H9 (cell line): ENCODE measurements around the gene TDRD9. TPM values are rescaled to one million over a fixed set of nuclear protein-coding genes. Genes with fewer than 3 reads are reported as not detected.

Experiments used
- DNase-seq: peaks from one replicate; pipeline ENCODE4 v3.0.0-alpha.2; 2017
- H2AFZ ChIP-seq: one replicate; pipeline ENCODE4 v1.6.1; 2013; ENCODE audit warnings: mild to moderate bottlenecking, low read length, control low read depth, moderate library complexity
- H2AK5ac ChIP-seq: 2 replicates; pipeline ENCODE4 v1.6.1; 2013; ENCODE audit warnings: low read length, control low read depth, mixed read lengths; ENCODE audit not compliant: insufficient read length
- H2BK120ac ChIP-seq: one replicate; pipeline ENCODE4 v1.6.1; 2013; ENCODE audit warnings: low read depth, mild to moderate bottlenecking, low read length, control low read depth, inconsistent platforms; ENCODE audit not compliant: poor library complexity, severe bottlenecking
- H2BK12ac ChIP-seq: 2 replicates; pipeline ENCODE4 v1.6.1; 2013; ENCODE audit warnings: low read length, control low read depth, mixed read lengths, low read depth; ENCODE audit not compliant: insufficient read length
- H2BK15ac ChIP-seq: 2 replicates; pipeline ENCODE4 v1.6.1; 2013; ENCODE audit warnings: low read depth, low read length, control low read depth
- H2BK20ac ChIP-seq: one replicate; pipeline ENCODE4 v1.6.1; 2013; ENCODE audit warnings: low read depth, mild to moderate bottlenecking, low read length, control low read depth, inconsistent platforms; ENCODE audit not compliant: poor library complexity, severe bottlenecking
- H2BK5ac ChIP-seq: 2 replicates; pipeline ENCODE4 v1.6.1; 2013; ENCODE audit warnings: low read length, control low read depth, mixed read lengths; ENCODE audit not compliant: insufficient read length
- H3K14ac ChIP-seq: 2 replicates; pipeline ENCODE4 v1.6.1; 2013; ENCODE audit warnings: low read length, control low read depth; ENCODE audit not compliant: insufficient read depth
- H3K18ac ChIP-seq: 2 replicates; pipeline ENCODE4 v1.6.1; 2013; ENCODE audit warnings: low read depth, mild to moderate bottlenecking, mixed read lengths, low read length, control low read depth; ENCODE audit not compliant: insufficient read length
- H3K23ac ChIP-seq: 2 replicates; pipeline ENCODE4 v1.6.1; 2013; ENCODE audit warnings: low read length, control low read depth, mixed read lengths, low read depth; ENCODE audit not compliant: insufficient read length
- H3K23me2 ChIP-seq: 2 replicates; pipeline ENCODE4 v1.6.1; 2013; ENCODE audit warnings: low read depth, mild to moderate bottlenecking, mixed read lengths, low read length, control low read depth; ENCODE audit not compliant: insufficient read length, poor library complexity, severe bottlenecking
- H3K27ac ChIP-seq: 2 replicates; pipeline ENCODE4 v1.5.1; 2013; ENCODE audit warnings: low read length, control low read depth, mixed read lengths, low read depth; ENCODE audit not compliant: insufficient read length
- H3K27me3 ChIP-seq: 2 replicates; pipeline ENCODE4 v1.6.1; 2013; ENCODE audit warnings: low read length, control low read depth, inconsistent platforms; ENCODE audit not compliant: insufficient read depth
- H3K4ac ChIP-seq: 2 replicates; pipeline ENCODE4 v1.6.1; 2013; ENCODE audit warnings: low read depth, mild to moderate bottlenecking, control low read depth, inconsistent platforms, low read length, moderate library complexity
- H3K4me1 ChIP-seq: 2 replicates; pipeline ENCODE4 v1.6.1; 2013; ENCODE audit warnings: low read length, control low read depth, inconsistent platforms; ENCODE audit not compliant: insufficient read depth
- H3K4me2 ChIP-seq: 2 replicates; pipeline ENCODE4 v1.6.1; 2013; ENCODE audit warnings: low read length, control low read depth, mixed read lengths; ENCODE audit not compliant: insufficient read length, insufficient read depth
- H3K56ac ChIP-seq: 2 replicates; pipeline ENCODE4 v1.6.1; 2013; ENCODE audit warnings: low read depth, mild to moderate bottlenecking, mixed read lengths, low read length, control low read depth; ENCODE audit not compliant: insufficient read length
- H3K79me1 ChIP-seq: 2 replicates; pipeline ENCODE4 v1.6.1; 2013; ENCODE audit warnings: low read depth, mild to moderate bottlenecking, moderate library complexity, low read length, control low read depth, inconsistent platforms; ENCODE audit not compliant: insufficient read depth, poor library complexity, severe bottlenecking
- H3K79me2 ChIP-seq: 2 replicates; pipeline ENCODE4 v1.6.1; 2013; ENCODE audit warnings: low read length, control low read depth, inconsistent platforms; ENCODE audit not compliant: insufficient read depth
- H3K9ac ChIP-seq: 2 replicates; pipeline ENCODE4 v1.6.1; 2013; ENCODE audit warnings: low read length, control low read depth, mixed read lengths; ENCODE audit not compliant: insufficient read length; ENCODE audit errors: extremely low read depth
- H3K9me3 ChIP-seq: one replicate; pipeline ENCODE4 v1.6.1; 2013; ENCODE audit warnings: low read depth, low read length, inconsistent platforms; ENCODE audit not compliant: control insufficient read depth
- H3T11ph ChIP-seq: one replicate; pipeline ENCODE4 v1.6.1; 2013; ENCODE audit warnings: mild to moderate bottlenecking, low read length, control low read depth, inconsistent platforms
- H4K20me1 ChIP-seq: one replicate; pipeline ENCODE4 v1.6.1; 2013; ENCODE audit not compliant: control insufficient read depth, insufficient read length, insufficient read depth
- H4K5ac ChIP-seq: 2 replicates; pipeline ENCODE4 v1.6.1; 2013; ENCODE audit warnings: low read depth, mild to moderate bottlenecking, mixed read lengths, low read length, control low read depth; ENCODE audit not compliant: insufficient read length
- H4K8ac ChIP-seq: replicated peaks from 2 replicates; pipeline ENCODE4 v1.6.1; 2013; ENCODE audit warnings: low read length, control low read depth, mixed read lengths, low read depth; ENCODE audit not compliant: insufficient read length
- H4K91ac ChIP-seq: 2 replicates; pipeline ENCODE4 v1.6.1; 2013; ENCODE audit warnings: low read depth, mild to moderate bottlenecking, moderate library complexity, mixed read lengths, low read length, control low read depth; ENCODE audit not compliant: insufficient read length
- H3K27ac Mint-ChIP-seq, 3 experiments: 2 replicates in 2 of 3; 3 replicates in 1 of 3; pipeline ENCODE4 v1.8.0; 2020 to 2021; ENCODE audit warnings: mixed read lengths in 3 of 3, mild to moderate bottlenecking in 1 of 3, moderate library complexity in 1 of 3
- H3K27me3 Mint-ChIP-seq: 2 replicates; pipeline ENCODE4 v1.8.0; 2021; ENCODE audit warnings: low read depth, mild to moderate bottlenecking, moderate library complexity, mixed read lengths
- H3K36me3 Mint-ChIP-seq, 3 experiments: 2 replicates in 2 of 3; 3 replicates in 1 of 3; pipeline ENCODE4 v1.8.0; 2020 to 2021; ENCODE audit warnings: low read depth in 3 of 3, mixed read lengths in 3 of 3; ENCODE audit not compliant: insufficient read depth in 1 of 3
- H3K4me1 Mint-ChIP-seq, 2 experiments: 2 replicates each; pipeline ENCODE4 v1.8.0; 2020; ENCODE audit warnings: mixed read lengths in 2 of 2
- H3K4me3 Mint-ChIP-seq, 2 experiments: 2 replicates in 1 of 2; 3 replicates in 1 of 2; pipeline ENCODE4 v1.8.0; 2020 to 2021; ENCODE audit warnings: mild to moderate bottlenecking in 2 of 2, mixed read lengths in 2 of 2, moderate library complexity in 1 of 2
- H3K9me3 Mint-ChIP-seq, 2 experiments: 2 replicates in 1 of 2; 3 replicates in 1 of 2; pipeline ENCODE4 v1.8.0; 2020; ENCODE audit warnings: mild to moderate bottlenecking in 2 of 2, mixed read lengths in 2 of 2, moderate library complexity in 1 of 2
- total RNA-seq: library from RNA; stranded (reverse); gene quantifications from 2 replicates; pipeline ENCODE4 v1.2.1, GENCODE V29; 2021
- TF ChIP-seq, protein P1 (sequence below): fragments of 200-600 bp; sonication (generic); conservative IDR thresholded peaks from 3 replicates; pipeline ENCODE4 v1.8.0; 2021; ENCODE audit warnings: antibody characterized with exemption, mild to moderate bottlenecking

TDRD9 gene
- total RNA-seq, 1 experiment from 2014 or later = not detected

DNA sequence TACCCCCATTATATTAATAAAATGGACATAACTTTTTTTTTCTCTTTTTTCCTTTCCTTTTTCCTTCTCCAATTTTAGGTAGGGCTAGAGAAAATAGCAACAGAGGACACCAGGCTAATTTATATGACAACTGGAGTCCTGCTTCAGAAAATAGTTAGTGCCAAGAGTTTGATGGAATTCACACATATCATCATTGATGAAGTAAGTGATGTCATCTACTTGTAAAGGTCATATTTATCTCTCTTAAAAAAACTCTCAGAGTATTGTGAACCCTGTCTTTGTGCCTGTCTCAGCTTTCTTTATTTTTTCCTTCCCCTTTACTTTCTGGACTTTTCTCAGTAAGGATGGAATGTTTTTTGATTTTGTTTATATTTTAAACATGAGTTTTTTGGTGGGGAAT lies 38.4 kb downstream of the TDRD9 start:
- Histone ChIP-seq H3K79me2 (no peaks in the 10 kb centered on the region), H3K18ac (no peak overlapping the region), H3K9ac (no peak overlapping the region), H4K91ac (no peak overlapping the region), H2BK5ac (no peak overlapping the region), H2BK20ac (no peak overlapping the region), H2BK120ac (no peak overlapping the region), H3T11ph (no peak overlapping the region), H3K4ac (no peak overlapping the region), H3K23me2 (no peaks in the 10 kb centered on the region), H4K8ac (no peak overlapping the region), H4K20me1 (no peaks in the 10 kb centered on the region), H2AK5ac (no peak overlapping the region), H4K5ac (no peak overlapping the region), H3K23ac (no peak overlapping the region), H2BK15ac (no peak overlapping the region), H2BK12ac (no peak overlapping the region), H3K4me1 (no peaks in the 10 kb centered on the region), H3K56ac (no peak overlapping the region), H3K79me1 (no peaks in the 10 kb centered on the region), H3K27me3 (no peaks in the 10 kb centered on the region), H3K14ac (no peak overlapping the region), H3K9me3 (no peaks in the 10 kb centered on the region), H2AFZ (no peak overlapping the region), H3K27ac (no peak overlapping the region), H3K4me2 (no peak overlapping the region)
- Mint-ChIP-seq H3K4me1 (no peaks in the 10 kb centered on the region), H3K27ac (no peak overlapping the region), H3K27me3 (peaks cover 5% of the 10 kb centered on the region), H3K36me3 (no peaks in the 10 kb centered on the region), H3K4me3 (no peak overlapping the region), H3K9me3 (no peaks in the 10 kb centered on the region)
- DNase-seq = no peak
- TF ChIP-seq, protein P1, sequence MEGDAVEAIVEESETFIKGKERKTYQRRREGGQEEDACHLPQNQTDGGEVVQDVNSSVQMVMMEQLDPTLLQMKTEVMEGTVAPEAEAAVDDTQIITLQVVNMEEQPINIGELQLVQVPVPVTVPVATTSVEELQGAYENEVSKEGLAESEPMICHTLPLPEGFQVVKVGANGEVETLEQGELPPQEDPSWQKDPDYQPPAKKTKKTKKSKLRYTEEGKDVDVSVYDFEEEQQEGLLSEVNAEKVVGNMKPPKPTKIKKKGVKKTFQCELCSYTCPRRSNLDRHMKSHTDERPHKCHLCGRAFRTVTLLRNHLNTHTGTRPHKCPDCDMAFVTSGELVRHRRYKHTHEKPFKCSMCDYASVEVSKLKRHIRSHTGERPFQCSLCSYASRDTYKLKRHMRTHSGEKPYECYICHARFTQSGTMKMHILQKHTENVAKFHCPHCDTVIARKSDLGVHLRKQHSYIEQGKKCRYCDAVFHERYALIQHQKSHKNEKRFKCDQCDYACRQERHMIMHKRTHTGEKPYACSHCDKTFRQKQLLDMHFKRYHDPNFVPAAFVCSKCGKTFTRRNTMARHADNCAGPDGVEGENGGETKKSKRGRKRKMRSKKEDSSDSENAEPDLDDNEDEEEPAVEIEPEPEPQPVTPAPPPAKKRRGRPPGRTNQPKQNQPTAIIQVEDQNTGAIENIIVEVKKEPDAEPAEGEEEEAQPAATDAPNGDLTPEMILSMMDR = no peak
